ENCODE measurements around the gene BSDC1. TPM values are rescaled to one million over a fixed set of nuclear protein-coding genes. Genes with fewer than 3 reads are reported as not detected.

BSDC1 gene
- total and polyA plus RNA-seq, 2 of the 13 experiments (the other 11 are each of a cell fraction or from before 2014, with no cell fraction given), result 40.3 to 64.2 TPM

GRCh38 chr1:32351399-32352238 lies 42.6 kb downstream of the BSDC1 start (continued):
- no peak for TF ChIP-seq ZNF720 (CRISPR knock-in tag; IDR thresholded peaks at IDR 0.05)
- TF ChIP-seq SALL1 (CRISPR knock-in tag; IDR thresholded peaks at IDR 0.05), result peak; percentile 51; the same call in 1 of the 2 replicates
- no peak for TF ChIP-seq ZNF562 (CRISPR knock-in tag; IDR thresholded peaks at IDR 0.05; ENCODE audit: borderline replicate concordance)
- TF ChIP-seq ZNF513 (CRISPR knock-in tag; conservative IDR thresholded peaks at IDR 0.05), result no peak
- no peak; the same call in 1 of the 2 replicates for TF ChIP-seq ERF (CRISPR knock-in tag; IDR thresholded peaks at IDR 0.05)
- no peak for TF ChIP-seq SMC3 (IDR thresholded peaks at IDR 0.05; ENCODE audit: low read length)
- no peak for TF ChIP-seq KLF15 (CRISPR knock-in tag; IDR thresholded peaks at IDR 0.05; ENCODE audit: borderline replicate concordance)
- 0 out of 2 replicates have a peak, but pooled peaks have one; percentile 44 for TF ChIP-seq REXO4 (CRISPR knock-in tag; IDR thresholded peaks at IDR 0.05; ENCODE audit: borderline replicate concordance)
- TF ChIP-seq KLF13 (CRISPR knock-in tag; IDR thresholded peaks at IDR 0.05), result no peak
- TF ChIP-seq HNF4G (IDR thresholded peaks at IDR 0.05; ENCODE audit: borderline replicate concordance, low read depth, low read length), result no peak
- peak; percentile 51; the same call in 1 of the 2 replicates for TF ChIP-seq HNF4G (CRISPR knock-in tag; IDR thresholded peaks at IDR 0.05; ENCODE audit: borderline replicate concordance, low read depth)
- no peak for TF ChIP-seq ZFYVE20 (CRISPR knock-in tag; IDR thresholded peaks at IDR 0.05; ENCODE audit: borderline replicate concordance, low read depth)
- no peak for TF ChIP-seq NFKB2 (CRISPR knock-in tag; IDR thresholded peaks at IDR 0.05; ENCODE audit: borderline replicate concordance)
- TF ChIP-seq RFX5 (IDR thresholded peaks at IDR 0.05; ENCODE audit: low read depth, low read length), result no peak
- TF ChIP-seq ZNF691 (CRISPR knock-in tag; IDR thresholded peaks at IDR 0.05; ENCODE audit: borderline replicate concordance, low read depth), result no peak
- TF ChIP-seq SNAI1 (CRISPR knock-in tag; IDR thresholded peaks at IDR 0.05; ENCODE audit: borderline replicate concordance), result no peak
- 0 out of 2 replicates have a peak, but pooled peaks have one; percentile 26 for TF ChIP-seq NCOR1 (IDR thresholded peaks at IDR 0.05; ENCODE audit: borderline replicate concordance, low read length)
- no peak for TF ChIP-seq SP1 (IDR thresholded peaks at IDR 0.05)
- no peak for TF ChIP-seq SP1 (CRISPR knock-in tag; IDR thresholded peaks at IDR 0.05)
- no peak; the same call in 1 of the 2 replicates for TF ChIP-seq SAFB2 (CRISPR knock-in tag; IDR thresholded peaks at IDR 0.05; ENCODE audit: borderline replicate concordance, low read depth)
- peak; percentile 75 for TF ChIP-seq ZBTB2 (CRISPR knock-in tag; IDR thresholded peaks at IDR 0.05; ENCODE audit: low read depth)
- TF ChIP-seq SAP130 (CRISPR knock-in tag; IDR thresholded peaks at IDR 0.05; ENCODE audit: low read depth), result peak; percentile 63
- TF ChIP-seq PCBP1 (IDR thresholded peaks at IDR 0.05; ENCODE audit: borderline replicate concordance, low read depth, low read length), result 0 out of 2 replicates have a peak, but pooled peaks have one; percentile 34
- TF ChIP-seq ZSCAN30 (CRISPR knock-in tag; IDR thresholded peaks at IDR 0.05), result no peak
- TF ChIP-seq RFX3 (CRISPR knock-in tag; IDR thresholded peaks at IDR 0.05), result no peak
- no peak; the same call in 1 of the 2 replicates for TF ChIP-seq JDP2 (CRISPR knock-in tag; IDR thresholded peaks at IDR 0.05; ENCODE audit: borderline replicate concordance)
- no peak for TF ChIP-seq ZNF282 (IDR thresholded peaks at IDR 0.05; ENCODE audit: partially characterized antibody)
- TF ChIP-seq ZNF354B (CRISPR knock-in tag; IDR thresholded peaks at IDR 0.05), result no peak
- TF ChIP-seq ZNF143 (CRISPR knock-in tag; IDR thresholded peaks at IDR 0.05), result no peak

Data from HepG2 (cell line).